ENCODE results near the gene KRTAP10-12.

Gene KRTAP10-12

DNA sequence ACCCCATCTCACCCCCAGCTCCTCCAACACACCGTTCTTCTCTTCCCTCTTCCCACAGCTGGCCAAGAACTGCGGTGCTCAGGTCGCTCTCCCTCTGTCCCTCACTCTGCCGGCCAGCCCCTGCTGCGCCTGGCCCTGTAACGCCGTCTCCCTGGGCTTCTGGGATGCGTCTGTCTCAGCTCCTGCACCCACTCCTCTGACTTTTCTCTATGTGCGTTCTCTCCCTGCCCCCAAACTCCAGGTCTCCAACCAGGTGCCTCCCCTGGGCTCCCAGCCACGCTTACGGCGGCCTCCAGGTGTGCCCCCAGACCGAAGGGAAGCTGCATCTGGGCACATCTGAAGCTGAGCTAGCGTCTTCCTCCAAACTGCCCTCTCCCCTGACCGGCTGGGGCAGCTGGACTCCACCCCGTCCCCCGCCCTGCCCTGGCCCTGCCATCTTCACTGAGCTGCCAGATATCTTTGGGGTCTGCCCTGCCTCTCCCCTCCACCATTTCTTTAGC lies 2.6 kb downstream of the KRTAP10-12 start:
- TF ChIP-seq, protein P1, sequence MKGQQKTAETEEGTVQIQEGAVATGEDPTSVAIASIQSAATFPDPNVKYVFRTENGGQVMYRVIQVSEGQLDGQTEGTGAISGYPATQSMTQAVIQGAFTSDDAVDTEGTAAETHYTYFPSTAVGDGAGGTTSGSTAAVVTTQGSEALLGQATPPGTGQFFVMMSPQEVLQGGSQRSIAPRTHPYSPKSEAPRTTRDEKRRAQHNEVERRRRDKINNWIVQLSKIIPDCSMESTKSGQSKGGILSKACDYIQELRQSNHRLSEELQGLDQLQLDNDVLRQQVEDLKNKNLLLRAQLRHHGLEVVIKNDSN (IDR thresholded peaks at IDR 0.05), result no peak
- TF ChIP-seq NFIC (IDR thresholded peaks at IDR 0.05) (no peak), FOXM1 (IDR thresholded peaks at IDR 0.05; ENCODE audit: borderline replicate concordance, low read depth) (no peak), TCF12 (IDR thresholded peaks at IDR 0.05; ENCODE audit: low read depth) (no peak), YY1 (IDR thresholded peaks at IDR 0.05; ENCODE audit: low read depth) (no peak), TEAD4 (IDR thresholded peaks at IDR 0.05) (no peak), EP300 (IDR thresholded peaks at IDR 0.05; ENCODE audit: borderline replicate concordance) (no peak), TAF1 (IDR thresholded peaks at IDR 0.05; ENCODE audit: low read depth) (no peak), RAD21 (IDR thresholded peaks at IDR 0.05; ENCODE audit: low read depth) (no peak), ZBTB7A (IDR thresholded peaks at IDR 0.05; ENCODE audit: low read depth) (no peak), EGR1 (IDR thresholded peaks at IDR 0.05) (no peak)
- TF ChIP-seq, protein P2, sequence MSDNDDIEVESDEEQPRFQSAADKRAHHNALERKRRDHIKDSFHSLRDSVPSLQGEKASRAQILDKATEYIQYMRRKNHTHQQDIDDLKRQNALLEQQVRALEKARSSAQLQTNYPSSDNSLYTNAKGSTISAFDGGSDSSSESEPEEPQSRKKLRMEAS (IDR thresholded peaks at IDR 0.05), result no peak
- TF ChIP-seq, protein P3, sequence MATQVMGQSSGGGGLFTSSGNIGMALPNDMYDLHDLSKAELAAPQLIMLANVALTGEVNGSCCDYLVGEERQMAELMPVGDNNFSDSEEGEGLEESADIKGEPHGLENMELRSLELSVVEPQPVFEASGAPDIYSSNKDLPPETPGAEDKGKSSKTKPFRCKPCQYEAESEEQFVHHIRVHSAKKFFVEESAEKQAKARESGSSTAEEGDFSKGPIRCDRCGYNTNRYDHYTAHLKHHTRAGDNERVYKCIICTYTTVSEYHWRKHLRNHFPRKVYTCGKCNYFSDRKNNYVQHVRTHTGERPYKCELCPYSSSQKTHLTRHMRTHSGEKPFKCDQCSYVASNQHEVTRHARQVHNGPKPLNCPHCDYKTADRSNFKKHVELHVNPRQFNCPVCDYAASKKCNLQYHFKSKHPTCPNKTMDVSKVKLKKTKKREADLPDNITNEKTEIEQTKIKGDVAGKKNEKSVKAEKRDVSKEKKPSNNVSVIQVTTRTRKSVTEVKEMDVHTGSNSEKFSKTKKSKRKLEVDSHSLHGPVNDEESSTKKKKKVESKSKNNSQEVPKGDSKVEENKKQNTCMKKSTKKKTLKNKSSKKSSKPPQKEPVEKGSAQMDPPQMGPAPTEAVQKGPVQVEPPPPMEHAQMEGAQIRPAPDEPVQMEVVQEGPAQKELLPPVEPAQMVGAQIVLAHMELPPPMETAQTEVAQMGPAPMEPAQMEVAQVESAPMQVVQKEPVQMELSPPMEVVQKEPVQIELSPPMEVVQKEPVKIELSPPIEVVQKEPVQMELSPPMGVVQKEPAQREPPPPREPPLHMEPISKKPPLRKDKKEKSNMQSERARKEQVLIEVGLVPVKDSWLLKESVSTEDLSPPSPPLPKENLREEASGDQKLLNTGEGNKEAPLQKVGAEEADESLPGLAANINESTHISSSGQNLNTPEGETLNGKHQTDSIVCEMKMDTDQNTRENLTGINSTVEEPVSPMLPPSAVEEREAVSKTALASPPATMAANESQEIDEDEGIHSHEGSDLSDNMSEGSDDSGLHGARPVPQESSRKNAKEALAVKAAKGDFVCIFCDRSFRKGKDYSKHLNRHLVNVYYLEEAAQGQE (IDR thresholded peaks at IDR 0.05; ENCODE audit: low read depth), result no peak

DNA sequence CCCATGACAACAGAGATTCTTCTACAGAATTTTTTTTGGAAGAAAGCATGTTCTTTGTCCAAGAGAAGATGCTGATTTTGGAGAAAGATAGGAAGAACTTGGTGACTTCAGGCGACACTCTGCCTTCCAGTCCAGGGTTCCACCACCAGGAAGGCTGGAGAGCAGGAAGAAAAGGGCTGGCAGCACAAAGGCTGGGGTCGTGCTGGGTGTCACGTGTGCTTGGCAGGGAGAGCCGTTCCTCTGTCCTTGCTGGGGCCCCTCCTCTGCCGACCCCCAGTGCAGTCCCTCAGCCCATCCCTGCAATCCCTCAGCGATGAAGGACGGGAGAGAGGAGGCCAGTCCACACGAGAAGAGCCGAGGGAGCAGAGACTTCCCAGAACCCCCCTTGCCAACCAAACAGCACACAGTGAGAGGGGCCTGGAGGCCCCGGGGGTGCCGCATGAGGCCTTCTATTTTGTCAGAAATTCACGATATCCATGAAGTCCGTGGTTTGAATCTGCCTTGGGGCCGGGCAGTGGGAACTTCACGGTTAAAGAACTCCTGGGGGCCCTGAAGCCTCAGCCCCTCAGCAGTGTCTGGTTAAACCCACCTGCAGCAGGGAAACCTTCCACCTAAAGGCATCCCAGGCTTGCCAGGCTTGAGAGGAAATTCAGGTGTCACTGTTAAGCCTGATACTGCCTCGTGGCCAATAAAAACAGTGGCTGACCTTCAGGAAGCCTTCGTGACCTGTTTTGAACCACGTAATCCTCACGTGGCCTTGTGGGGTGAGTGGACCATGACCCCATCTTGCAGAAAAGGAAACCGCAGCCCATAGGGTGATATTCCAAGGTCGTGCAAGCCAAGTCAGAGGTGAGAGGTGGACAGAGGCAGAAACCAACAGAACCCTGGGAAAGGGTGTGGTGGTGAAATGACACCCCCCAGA lies 3.4 kb downstream of the KRTAP10-12 start:
- TF ChIP-seq ZBTB7A (IDR thresholded peaks at IDR 0.05; ENCODE audit: low read depth) (no peak), RAD21 (IDR thresholded peaks at IDR 0.05; ENCODE audit: low read depth) (no peak), TEAD4 (IDR thresholded peaks at IDR 0.05) (no peak), CREB1 (IDR thresholded peaks at IDR 0.05; ENCODE audit: low read depth) (no peak), TCF12 (IDR thresholded peaks at IDR 0.05; ENCODE audit: low read depth) (no peak)
- TF ChIP-seq, protein P3 (IDR thresholded peaks at IDR 0.05; ENCODE audit: low read depth), result no peak
- TF ChIP-seq, protein P1 (IDR thresholded peaks at IDR 0.05), result no peak

DNA sequence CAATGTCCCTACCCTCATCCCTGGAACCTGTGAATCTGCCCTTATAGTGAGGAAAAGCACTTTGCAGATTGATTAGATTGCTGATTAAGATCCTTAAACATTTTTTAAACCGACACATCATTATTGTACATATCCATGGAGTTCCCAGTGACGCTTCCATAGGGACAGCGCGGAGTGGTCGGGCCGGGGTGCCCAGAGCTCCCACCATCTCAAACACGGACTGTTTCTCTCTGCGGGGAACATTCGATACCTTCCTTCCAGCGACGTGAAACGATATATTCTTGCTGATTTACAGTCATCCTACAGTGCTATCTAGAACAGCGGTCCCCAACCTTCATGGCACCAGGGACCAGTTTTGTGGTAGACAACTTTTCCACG lies 4.0 kb downstream of the KRTAP10-12 start:
- TF ChIP-seq ZBTB7A (IDR thresholded peaks at IDR 0.05; ENCODE audit: low read depth) (no peak), CEBPB (IDR thresholded peaks at IDR 0.05) (no peak), RAD21 (IDR thresholded peaks at IDR 0.05; ENCODE audit: low read depth) (no peak), TEAD4 (IDR thresholded peaks at IDR 0.05) (no peak), TAF1 (IDR thresholded peaks at IDR 0.05; ENCODE audit: low read depth) (no peak), EP300 (IDR thresholded peaks at IDR 0.05; ENCODE audit: borderline replicate concordance) (no peak), CREB1 (IDR thresholded peaks at IDR 0.05; ENCODE audit: low read depth) (no peak), YY1 (IDR thresholded peaks at IDR 0.05; ENCODE audit: low read depth) (no peak), TCF12 (IDR thresholded peaks at IDR 0.05; ENCODE audit: low read depth) (no peak), EGR1 (IDR thresholded peaks at IDR 0.05) (no peak), FOXM1 (IDR thresholded peaks at IDR 0.05; ENCODE audit: borderline replicate concordance, low read depth) (no peak), NFIC (IDR thresholded peaks at IDR 0.05) (no peak)
- TF ChIP-seq, protein P2 (IDR thresholded peaks at IDR 0.05), result no peak
- TF ChIP-seq, protein P1 (IDR thresholded peaks at IDR 0.05), result no peak
- TF ChIP-seq, protein P3 (IDR thresholded peaks at IDR 0.05; ENCODE audit: low read depth), result no peak

Measured in Ishikawa (cell line).